NCI-H1105 treated with DMSO at 0.1 percent for 48 hours (cell line): ENCODE measurements around the gene CCDC57.
"Not testable (repeated sequence)": the region's sequence is repeated elsewhere in the genome, so short reads cannot be mapped to it uniquely, and the experiment has no call there.

ENCODE experiments used
- DNase-seq: peaks from one replicate; lab custom pipeline; 2025; lab: John Stamatoyannopoulos, UW

Gene CCDC57

DNA sequence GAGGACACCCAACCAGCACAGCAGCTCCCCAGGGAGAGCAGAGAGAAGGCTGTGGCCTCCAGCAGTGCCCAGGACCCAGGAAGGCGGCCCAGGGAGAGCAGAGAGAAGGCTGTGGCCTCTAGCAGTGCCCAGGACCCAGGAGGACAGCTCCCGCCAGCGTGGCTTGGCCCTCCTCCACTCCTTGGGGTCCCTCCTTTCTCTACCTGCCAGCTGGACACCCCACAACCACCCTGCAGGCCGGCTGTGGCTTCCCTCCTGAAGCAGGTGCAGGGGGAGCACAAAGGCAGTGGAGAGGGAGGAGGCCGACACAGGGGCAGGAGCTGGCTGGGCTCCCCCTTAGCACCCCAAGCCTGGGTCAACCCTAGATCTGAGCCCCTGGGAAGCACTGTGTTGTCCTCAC, 60.5 kb downstream of the CCDC57 start:
- DNase-seq, result no peak

DNA sequence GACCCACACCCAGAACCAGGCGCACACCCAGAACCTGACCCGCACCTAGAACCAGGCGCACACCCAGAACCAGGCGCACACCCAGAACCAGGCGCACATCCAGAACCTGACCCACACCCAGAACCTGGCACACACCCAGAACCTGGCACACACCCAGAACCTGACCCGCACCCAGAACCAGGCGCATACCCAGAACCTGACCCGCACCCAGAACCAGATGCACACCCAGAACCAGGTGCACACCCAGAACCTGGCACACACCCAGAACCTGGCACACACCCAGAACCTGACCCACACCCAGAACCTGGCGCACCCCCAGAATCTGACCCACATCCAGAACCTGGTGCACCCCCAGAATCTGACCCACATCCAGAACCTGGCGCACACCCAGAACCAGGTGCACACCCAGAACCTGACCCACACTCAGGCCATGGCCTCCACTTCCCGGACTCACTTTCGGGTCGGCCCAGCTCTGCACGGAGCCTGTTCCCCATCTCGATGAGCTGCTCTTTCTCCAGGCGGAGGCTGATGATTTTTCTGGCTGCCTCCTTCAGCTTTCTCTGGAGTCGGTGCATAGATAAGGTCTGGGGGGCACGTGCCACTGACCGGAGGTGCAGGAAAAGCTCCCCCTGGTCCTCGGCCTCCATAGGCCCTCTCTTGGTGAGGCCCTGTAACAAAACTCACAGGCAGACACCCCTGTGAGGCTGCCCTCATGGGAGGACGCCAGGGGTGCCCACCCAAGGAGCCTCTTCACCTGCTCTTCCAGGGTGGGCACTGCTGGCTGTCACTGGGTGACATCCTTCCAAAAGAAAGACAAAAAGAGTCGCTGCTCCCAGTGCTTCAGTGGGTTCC, 61.3 kb downstream of the CCDC57 start:
- DNase-seq, result no peak

DNA sequence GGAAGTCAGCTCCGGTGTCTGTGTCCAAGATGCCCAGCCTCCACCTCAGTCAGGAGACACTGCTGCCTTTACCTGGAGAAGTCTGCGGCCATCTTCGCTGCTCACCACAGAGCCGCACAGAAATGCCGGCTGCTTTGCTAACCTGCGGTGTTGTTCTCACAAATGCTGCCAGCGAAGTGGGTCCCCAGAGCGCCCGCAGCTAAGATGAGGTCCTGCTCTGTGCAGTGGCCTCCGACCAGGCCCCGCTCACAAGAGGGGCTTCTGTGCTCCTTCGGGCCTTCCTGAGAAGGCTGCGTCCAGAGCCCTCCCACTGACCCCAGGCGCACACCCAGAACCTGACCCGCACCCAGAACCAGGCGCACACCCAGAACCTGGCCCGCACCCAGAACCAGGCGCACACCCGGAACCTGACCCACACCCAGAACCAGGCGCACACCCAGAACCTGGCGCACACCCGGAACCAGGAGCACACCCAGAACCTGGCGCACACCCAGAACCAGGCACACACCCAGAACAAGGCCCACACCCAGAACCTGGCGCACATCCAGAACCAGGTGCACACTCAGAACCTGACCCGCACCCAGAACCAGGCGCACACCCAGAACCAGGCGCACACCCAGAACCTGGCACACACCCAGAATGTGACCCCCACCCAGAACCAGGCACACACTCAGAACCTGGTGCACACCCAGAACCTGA, 63.1 kb downstream of the CCDC57 start:
- no peak for DNase-seq

DNA sequence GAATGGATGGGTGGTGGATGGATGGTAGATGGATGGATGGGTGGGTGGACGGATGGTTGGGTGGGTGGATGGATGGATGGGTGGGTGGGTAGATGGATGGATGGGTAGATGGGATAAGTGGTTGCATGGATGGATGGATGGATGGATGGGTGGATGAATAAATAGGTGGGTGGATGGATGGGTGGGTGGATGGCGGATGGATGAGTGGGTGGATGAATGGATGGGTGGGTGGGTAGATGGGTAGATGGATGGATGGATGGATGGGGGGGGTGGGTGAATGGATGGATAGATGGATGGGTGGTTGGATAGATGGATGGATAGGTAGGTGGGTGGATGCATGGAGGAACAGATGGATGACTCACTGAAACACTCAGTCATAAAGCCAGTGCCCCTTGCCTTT, 63.6 kb downstream of the CCDC57 start:
- DNase-seq, result no peak

DNA sequence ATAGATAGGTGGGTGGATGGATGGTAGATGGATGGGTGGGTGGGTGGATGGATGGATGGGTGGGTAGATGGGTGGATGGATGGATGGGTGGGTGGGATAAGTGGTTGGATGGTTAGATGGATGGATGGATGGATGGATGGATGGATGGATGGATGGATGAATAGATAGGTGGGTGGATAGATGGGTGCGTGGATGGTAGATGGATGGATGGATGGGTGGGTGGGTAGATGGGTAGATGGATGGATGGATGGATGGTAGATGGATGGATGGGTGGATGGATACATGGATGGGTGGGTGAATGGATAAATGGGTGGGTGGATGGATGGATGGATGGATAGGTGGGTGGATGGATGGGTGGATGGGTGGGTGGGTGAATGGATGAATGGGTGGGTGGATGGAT, 64.6 kb downstream of the CCDC57 start:
- DNase-seq, result no peak

DNA sequence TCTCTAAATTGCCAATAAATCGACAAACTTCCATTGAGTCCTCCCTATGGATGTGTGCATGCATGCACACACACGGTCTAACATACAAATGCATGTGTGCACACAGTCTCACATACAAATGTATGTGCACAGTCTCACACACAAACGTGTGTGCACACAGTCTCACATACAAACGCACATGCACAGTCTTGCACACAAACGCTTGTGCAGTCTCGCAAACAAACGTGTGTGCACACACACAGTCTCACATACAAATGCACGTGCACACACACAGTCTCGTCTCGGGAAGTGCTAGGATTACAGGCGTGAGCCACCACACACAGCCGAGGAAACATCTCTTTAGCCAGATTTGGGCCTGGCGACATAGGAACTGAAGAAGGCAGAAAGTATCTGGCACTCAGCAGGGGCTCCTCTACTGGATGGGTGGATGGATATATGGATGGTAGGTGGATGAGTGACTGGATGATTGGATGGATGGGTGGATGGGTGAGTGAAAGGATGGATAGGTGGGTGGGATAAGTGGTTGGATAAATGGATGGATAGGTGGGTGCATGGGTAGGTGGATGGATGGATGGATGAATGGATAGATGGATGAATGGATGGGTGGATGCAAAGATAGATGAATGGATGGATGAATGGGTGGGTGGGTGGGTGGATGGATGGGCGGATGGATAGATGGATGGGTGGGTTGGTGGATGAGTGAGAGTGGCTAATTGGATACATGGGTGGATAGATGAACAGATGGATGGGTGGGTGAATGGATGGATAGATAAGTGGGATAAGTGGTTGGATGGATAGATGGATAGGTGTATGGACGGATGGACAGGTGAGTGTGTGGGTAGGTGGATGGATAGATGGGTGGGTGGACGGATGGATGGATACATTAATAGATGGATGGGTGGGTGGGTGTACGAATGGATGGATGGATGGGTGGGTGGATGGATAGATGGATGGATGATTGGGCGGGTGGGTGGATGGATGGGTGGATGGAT, 65.7 kb downstream of the CCDC57 start:
- no peak for DNase-seq

DNA sequence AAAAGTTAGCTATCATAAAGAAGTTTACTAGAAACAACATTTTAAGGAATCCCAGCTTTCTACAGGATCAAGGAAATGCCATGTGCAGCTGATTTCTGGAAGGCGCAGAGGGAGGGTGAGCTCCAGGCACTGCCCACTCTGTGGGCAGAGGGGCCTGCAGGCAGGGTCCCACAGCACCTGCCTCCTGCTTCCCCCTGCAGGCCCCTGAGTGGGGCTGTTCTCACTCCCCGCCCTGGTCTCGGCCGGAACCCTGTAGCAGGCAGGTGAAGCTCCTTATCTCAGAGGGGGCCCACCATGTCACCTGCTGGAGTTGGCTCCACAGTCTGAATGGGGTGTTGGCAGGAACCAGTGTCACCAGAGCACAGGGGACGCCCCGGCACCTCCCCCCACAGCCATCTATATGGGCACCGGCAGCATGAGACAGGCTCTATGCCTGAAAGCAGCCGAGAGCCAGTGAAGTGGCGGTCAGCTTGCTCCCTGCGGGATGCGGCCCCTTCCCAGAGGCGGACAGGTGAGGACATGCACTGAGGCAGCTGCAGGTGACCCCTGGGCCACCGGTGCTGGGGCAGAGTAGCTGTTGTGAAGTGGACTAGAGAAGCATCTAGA, 67.0 kb downstream of the CCDC57 start:
- DNase-seq, result no peak

DNA sequence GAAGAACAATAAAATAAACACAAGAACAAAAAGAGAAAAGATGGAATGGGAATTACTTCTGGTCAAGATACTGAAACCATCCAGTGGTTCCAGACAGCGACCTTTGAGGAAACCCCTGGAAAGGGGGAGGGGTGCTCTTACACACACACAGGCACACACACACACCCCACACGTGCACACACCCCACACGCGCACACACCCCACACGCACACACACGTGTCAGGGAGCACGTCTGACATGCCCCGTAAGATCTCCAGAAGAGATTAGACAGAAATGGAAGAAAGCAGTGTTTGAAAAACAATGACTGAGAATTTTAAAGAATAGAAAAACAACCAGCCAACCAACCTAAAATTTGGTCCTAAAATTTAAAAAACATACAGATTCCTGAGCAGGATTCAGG, 69.3 kb downstream of the CCDC57 start:
- no peak for DNase-seq

DNA sequence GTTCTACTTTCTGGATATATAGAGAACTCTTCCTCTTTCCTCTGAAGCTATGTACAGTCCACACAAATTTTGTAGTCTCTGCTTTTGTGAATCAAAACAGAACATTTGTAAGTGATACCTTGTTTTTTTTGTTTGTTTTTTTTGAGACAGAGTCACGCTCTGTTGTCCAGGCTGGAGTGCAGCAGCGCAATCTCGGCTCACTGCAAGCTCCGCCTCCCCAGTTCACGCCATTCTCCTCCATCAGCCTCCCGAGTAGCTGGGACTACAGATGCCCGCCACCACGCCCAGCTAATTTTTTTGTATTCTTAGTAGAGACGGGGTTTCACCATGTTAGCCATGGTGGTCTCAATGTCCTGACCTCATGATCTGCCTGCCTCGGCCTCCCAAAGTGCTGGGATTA, 72.7 kb downstream of the CCDC57 start:
- not testable (repeated sequence) for DNase-seq

DNA sequence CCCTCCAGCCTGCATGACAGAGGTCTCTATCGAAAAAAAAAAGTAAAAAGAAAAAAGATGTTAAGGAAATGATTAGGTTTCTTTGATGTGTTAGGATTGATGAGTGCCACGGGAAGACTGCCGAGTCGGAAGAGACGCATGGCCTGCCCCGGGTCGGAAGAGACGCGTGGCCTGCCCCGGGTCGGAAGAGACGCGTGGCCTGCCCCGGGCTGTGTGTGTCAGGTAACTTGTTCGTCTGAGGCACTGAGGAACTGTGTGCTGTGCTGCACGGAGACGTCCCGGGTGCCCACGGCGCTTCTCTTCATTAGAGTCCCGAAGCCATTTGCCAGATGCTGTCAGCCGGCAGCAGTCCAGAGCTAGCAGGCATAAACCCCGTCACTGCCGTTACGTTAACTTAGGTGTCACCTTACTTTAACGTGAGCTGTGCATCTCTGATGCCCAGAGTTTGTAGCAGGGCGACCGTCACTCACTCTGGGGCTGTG, 74.1 kb downstream of the CCDC57 start:
- no peak for DNase-seq

DNA sequence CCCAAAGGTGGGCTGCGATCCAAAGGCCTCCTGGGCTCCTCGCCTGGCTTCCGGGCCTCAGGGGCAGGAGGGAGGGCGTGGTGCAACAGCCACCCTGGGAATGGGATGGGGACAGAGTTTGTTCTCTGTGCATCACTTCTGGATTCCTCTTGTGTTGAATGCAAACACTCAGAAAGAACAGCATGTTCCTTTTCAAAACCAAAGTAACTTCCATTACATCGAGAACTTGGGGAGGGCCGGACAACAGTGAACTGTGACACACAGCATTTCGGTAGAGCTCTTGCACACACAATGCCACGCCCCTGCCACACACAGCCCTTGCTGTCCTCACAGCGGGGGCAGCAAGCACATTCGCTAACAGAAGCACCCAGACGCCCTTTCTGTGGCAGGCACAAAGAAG, 78.5 kb downstream of the CCDC57 start:
- peak; percentile 56 for DNase-seq

DNA sequence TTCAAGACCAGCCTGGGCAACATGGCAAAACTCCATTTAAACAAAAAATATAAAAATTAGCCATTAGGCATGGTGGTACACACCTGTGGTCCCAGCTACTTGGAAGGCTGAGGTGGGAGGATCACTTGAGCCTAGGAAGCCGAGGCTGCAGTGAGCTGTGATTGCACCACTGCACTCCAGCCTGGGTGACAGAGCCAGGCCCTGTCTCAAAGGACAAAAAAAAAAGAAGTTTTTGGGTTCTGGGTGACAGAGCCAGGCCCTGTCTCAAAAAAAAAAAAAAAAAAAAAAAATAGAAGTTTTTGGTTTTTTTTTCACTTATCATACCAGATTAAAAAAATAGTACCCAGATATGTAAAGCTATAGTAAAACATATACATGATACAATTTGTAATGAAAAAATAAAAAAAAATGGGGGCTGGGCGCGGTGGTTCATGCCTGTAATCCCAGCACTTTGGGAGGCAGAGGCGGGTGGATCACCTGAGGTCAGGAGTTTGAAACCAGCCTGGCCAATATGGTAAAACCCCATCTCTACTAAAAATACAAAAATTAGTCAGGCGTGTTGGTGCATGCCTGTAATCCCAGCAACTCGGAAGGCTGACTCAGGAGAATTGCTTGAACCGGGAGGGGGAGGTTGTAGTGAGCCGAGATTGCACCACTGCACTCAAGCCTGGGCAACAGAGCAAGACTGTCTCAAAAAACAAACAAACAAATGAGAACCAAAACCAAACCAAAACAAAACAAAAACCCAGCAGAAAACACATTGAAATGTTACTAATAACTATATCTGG, 79.3 kb downstream of the CCDC57 start:
- peak; percentile 51 for DNase-seq

DNA sequence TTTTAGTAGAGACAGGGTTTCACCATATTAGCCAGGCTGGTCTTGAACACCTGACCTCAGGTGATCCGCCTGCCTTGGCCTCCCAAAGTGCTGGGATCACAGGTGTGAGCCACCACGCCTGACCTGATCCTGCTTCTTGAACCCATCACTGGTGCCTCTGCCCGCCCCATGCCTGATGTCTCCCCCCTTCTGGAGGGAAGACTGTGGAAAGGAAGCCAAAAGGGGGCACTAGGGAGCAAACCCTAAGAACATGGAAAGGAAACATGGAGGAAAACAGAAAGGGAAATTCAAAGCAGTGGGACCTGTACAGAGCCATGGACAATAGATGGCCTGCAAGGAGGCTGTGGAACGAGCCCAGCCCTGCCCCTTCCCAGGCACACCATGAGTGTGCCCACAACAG, 83.5 kb downstream of the CCDC57 start:
- DNase-seq, result no peak

DNA sequence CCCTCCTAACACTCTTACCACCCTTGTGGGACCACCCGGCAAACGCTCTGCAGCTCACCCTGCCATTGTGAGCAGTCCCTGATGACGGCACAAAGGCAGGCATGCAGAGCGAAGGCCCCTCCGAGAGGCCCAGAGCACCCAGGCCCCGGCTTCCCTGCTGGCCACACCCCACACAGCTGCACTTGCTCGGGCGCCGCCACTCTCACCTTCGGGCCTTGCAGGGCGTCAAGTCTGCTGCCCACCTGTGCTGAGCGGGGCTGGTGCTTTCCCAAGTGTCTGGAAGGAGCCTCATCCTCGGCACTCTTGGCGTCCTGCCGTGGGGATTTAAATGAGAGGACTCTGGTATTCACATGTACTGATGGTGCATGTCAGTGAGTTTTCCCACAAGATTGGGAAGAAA, 84.4 kb downstream of the CCDC57 start:
- DNase-seq, result no peak

DNA sequence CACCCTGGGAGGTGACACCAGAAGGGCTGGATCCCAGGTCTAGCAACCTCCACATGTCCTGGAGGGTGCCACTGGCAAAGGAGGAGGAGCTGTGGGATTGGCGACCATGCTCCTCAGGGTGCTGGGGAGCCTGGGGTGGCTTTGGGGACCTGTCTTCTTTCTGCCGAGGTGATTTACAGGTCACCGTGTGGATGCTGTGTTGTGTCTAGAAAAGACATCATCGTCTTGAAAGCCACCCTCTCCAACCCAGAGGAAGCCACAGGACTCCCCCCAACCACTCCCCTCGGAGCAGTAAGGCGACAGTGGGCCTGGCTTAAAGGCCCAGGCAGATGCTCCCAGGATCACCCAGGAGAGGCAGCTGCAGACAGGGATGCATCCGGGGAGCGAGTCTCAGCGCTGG, 84.9 kb downstream of the CCDC57 start:
- no peak for DNase-seq

DNA sequence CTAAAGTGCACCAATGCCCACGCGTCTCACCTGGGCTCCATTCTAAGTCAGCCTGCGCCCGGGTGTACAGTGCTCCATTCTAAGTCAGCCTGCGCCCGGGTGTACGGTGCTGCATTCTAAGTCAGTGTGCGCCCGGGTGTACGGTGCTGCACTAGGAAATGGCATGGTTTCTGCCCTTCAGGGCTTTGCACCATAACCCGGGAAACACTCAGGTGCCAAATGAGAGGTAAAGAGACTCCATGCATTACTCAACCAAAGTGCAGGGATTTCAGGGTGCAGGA, 85.4 kb downstream of the CCDC57 start:
- no peak for DNase-seq

DNA sequence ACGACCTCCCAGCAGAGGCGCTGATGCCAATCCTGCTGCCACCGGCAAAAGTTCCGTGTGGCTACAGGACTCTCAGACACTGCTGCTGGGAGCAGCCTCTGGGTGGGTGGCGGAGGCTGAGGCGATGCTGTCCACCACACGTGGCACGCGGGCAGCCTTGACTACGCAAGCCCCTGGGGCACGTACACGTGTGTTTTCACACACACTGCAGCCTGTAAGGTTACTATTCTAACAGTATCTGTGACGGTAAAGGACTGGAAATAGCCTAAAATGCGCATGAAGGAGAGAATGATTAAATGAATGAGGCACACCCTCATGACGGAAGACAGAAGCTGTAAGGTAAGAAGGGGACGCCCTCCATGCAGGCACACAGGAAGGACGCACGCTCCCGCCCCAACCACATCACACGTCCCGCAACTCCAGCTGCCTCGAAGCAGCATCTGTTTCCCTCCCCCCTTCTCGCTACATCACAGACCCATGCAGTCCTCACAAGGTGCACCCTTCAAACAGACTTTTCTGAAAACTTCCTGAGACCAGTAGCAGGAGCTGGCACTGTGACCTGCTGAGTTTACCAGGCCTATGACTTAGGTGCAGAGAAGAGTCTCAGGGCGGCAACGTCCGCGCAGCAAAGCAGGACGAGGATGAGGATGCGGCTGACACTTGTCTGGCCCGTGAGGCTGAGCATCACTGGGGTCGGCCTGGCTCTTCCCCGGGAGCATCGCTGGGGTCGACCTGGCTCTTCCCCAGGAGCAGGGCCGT, 85.9 kb downstream of the CCDC57 start:
- no peak for DNase-seq

DNA sequence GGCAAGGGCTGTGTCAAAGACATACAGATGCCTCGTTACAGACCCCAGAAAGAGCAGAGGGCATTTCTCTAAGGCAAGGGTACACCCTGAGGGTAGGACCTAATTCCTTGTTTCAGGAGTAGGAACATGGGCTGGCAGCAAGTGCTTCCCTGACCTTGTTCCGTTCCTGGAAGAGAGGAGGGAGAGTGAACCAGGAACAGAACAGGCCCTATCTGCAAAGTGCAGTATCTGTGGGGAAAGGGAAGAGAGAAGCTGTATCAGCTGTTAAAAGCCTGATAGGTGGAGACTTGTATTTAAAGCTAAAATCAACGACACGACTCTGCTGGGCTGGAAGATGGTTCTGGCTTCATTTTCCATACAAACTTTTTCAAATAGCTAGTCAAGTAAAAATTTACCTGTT, 88.5 kb downstream of the CCDC57 start:
- no peak for DNase-seq

DNA sequence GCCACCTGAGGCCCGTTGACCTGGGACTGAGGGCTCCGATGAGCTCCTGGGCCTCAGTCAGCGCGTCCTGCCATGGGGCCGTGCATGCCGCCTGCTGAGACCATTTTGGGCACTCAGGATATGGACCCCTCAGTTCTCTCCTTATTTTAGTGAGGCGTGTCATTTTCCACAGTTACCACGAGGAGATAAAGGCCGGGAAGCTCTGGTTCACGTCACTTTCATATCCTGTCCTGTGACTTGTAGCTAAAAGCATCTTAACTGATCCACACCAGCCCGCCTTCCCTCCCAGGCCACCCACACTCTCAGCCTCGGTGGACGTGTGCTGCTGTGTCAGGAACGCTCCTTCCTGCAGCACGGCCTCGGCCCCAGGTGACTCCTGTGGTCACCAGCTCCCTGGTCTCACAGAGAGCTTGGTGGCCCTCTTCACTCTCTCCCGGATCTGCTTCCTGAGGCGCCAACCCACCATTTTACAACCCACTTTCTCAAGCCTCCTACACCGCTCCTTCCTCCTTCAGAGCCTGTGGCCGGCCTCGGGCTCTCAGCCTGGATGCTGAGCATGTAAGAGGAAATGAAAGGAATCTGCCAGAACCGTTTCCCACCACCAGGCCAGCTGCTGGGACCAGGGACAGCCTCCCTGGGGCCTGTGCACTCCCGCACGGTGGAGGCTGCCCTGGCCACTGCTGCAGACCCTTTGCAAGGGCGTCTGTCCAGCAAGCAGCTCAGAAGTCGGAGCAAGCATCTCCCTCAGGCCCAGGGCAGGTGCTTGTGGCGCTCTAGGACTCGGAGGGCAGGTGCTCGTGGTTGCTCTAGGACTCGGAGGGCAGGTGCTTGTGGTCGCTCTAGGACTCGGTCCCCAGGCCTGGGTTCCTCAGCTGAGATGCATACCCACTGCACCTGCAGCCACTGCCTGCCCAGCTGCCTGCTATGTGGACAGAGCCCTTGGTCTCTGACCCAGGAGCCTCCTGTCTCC, 90.7 kb downstream of the CCDC57 start:
- peak; percentile 54 for DNase-seq
